Glutamatergic neuron (in vitro differentiated cells): ENCODE measurements around the gene KLHDC4. TPM values are rescaled to one million over a fixed set of nuclear protein-coding genes. Genes with fewer than 3 reads are reported as not detected.
"Not testable (repeated sequence)": the region's sequence is repeated elsewhere in the genome, so short reads cannot be mapped to it uniquely, and the experiment has no call there.

Experiments used
- DNase-seq: peaks from one replicate; pipeline ENCODE4 v3.0.0; 2022
- H3K27ac Mint-ChIP-seq: one replicate; pipeline ENCODE4 v1.8.0; 2020; ENCODE audit warnings: mild to moderate bottlenecking, mixed read lengths, inconsistent platforms; ENCODE audit not compliant: unreplicated experiment
- H3K27me3 Mint-ChIP-seq: one replicate; pipeline ENCODE4 v1.8.0; 2020; ENCODE audit warnings: mild to moderate bottlenecking, moderate library complexity, mixed read lengths, inconsistent platforms; ENCODE audit not compliant: unreplicated experiment
- H3K36me3 Mint-ChIP-seq: one replicate; pipeline ENCODE4 v1.8.0; 2020; ENCODE audit warnings: mild to moderate bottlenecking, mixed read lengths, inconsistent platforms; ENCODE audit not compliant: unreplicated experiment
- H3K4me1 Mint-ChIP-seq: one replicate; pipeline ENCODE4 v1.8.0; 2020; ENCODE audit warnings: mild to moderate bottlenecking, low read depth, mixed read lengths, inconsistent platforms; ENCODE audit not compliant: unreplicated experiment
- H3K4me3 Mint-ChIP-seq: one replicate; pipeline ENCODE4 v1.8.0; 2020; ENCODE audit warnings: mild to moderate bottlenecking, mixed read lengths, inconsistent platforms; ENCODE audit not compliant: unreplicated experiment
- H3K9me3 Mint-ChIP-seq: one replicate; pipeline ENCODE4 v1.8.0; 2020; ENCODE audit warnings: mild to moderate bottlenecking, moderate library complexity, mixed read lengths, inconsistent platforms; ENCODE audit not compliant: unreplicated experiment
- CTCF ChIP-seq: fragments of 200-600 bp; sonication (generic); IDR thresholded peaks from one replicate; pipeline ENCODE4 v1.5.0; 2021; ENCODE audit not compliant: partially characterized antibody, unreplicated experiment
- total RNA-seq: library from RNA; stranded (reverse); fragmentation: NEBNext Ultra II Directional; extraction: Animal tissue kit (Norgen Biotek cat#: 25700); gene quantifications from one replicate; pipeline ENCODE4 v1.2.1, GENCODE V29; 2021; ENCODE audit not compliant: unreplicated experiment

The KLHDC4 gene
- total RNA-seq, 1 donor from 2014 or later, result 65.4 TPM

GRCh38 chr16:87791295-87792204, 25.8 kb upstream of the KLHDC4 start:
- peak overlapping the region; percentile 66 for H3K27ac Mint-ChIP-seq
- no peaks in the 10 kb centered on the region for H3K36me3 Mint-ChIP-seq
- no peak for TF ChIP-seq CTCF
- H3K9me3 Mint-ChIP-seq, result no peaks in the 10 kb centered on the region
- DNase-seq, result no peak
- peaks cover 4% of the 10 kb centered on the region for H3K27me3 Mint-ChIP-seq
- H3K4me3 Mint-ChIP-seq, result no peak overlapping the region
- H3K4me1 Mint-ChIP-seq, result peaks cover 2% of the 10 kb centered on the region

GRCh38 chr16:87790292-87791100, 24.7 kb upstream of the KLHDC4 start:
- no peak for TF ChIP-seq CTCF
- no peak for DNase-seq
- peaks cover 2% of the 10 kb centered on the region for H3K4me1 Mint-ChIP-seq
- H3K4me3 Mint-ChIP-seq, result no peak overlapping the region
- no peaks in the 10 kb centered on the region for H3K9me3 Mint-ChIP-seq
- peaks cover 4% of the 10 kb centered on the region for H3K27me3 Mint-ChIP-seq
- H3K36me3 Mint-ChIP-seq, result no peaks in the 10 kb centered on the region
- no peak overlapping the region for H3K27ac Mint-ChIP-seq

- Mint-ChIP-seq H3K27ac (no peak overlapping the region), H3K27me3 (peaks cover 2% of the 10 kb centered on the region), H3K4me3 (no peak overlapping the region), H3K9me3 (no peaks in the 10 kb centered on the region), H3K36me3 (no peaks in the 10 kb centered on the region), H3K4me1 (peaks cover 2% of the 10 kb centered on the region)
- DNase-seq, result no peak
- no peak for TF ChIP-seq CTCF
Measured at GRCh38 chr16:87789437-87790291, 23.9 kb upstream of the KLHDC4 start.

- H3K4me3 Mint-ChIP-seq, H3K9me3 Mint-ChIP-seq, H3K27ac Mint-ChIP-seq, H3K36me3 Mint-ChIP-seq, DNase-seq, H3K27me3 Mint-ChIP-seq, H3K4me1 Mint-ChIP-seq: not testable (repeated sequence)
Measured at GRCh38 chr16:87788730-87789436, 23.1 kb upstream of the KLHDC4 start.

GRCh38 chr16:87787451-87788091, 21.8 kb upstream of the KLHDC4 start:
- H3K27ac Mint-ChIP-seq, H3K4me3 Mint-ChIP-seq, DNase-seq, H3K4me1 Mint-ChIP-seq, H3K9me3 Mint-ChIP-seq, H3K36me3 Mint-ChIP-seq, H3K27me3 Mint-ChIP-seq: not testable (repeated sequence)
